ENCODE measurements around the gene ROBO3. TPM values are rescaled to one million over a fixed set of nuclear protein-coding genes. Genes with fewer than 3 reads are reported as not detected.
A peak's percentile ranks its signal among the peaks of the same experiment; 100 is the strongest.

ROBO3 gene
- total RNA-seq, 1 donor from 2014 or later: 12.6 TPM

- Mint-ChIP-seq H3K27me3 (ENCODE audit: insufficient read depth, low read depth) (peaks cover 59% of the 10 kb centered on the region), H3K36me3 (no peaks in the 10 kb centered on the region), H3K27ac (no peak overlapping the region), H3K4me1 (peaks cover 79% of the 10 kb centered on the region), H3K4me3 (peak overlapping the region; percentile 73), H3K9me3 (peaks cover 2% of the 10 kb centered on the region)
- peaks cover 90% of the 10 kb centered on the region for H3K4me1 ChIP-seq
- H3K27me3 ChIP-seq: peaks cover 43% of the 10 kb centered on the region
- no peaks in the 10 kb centered on the region for H3K79me2 ChIP-seq (ENCODE audit: low read depth)
- TF ChIP-seq EZH2 (IDR thresholded peaks at IDR 0.05) (no peak), EZH2phosphoT487 (IDR thresholded peaks at IDR 0.05) (no peak)
- DNase-seq (ENCODE audit: low spot score): peak; percentile 33
- peak overlapping the region; percentile 69 for H3K4me2 ChIP-seq
- H3F3A ChIP-seq (ENCODE audit: low read depth): peaks cover 93% of the 10 kb centered on the region
- no peaks in the 10 kb centered on the region for H4K20me1 ChIP-seq (ENCODE audit: low read depth)
- no peak overlapping the region for H2AFZ ChIP-seq (replicated peaks)
- peak overlapping the region; percentile 28 for H3K27ac ChIP-seq
- H3K4me3 ChIP-seq: peak overlapping the region; percentile 16
- no peak overlapping the region for H3K9ac ChIP-seq
- H3K36me3 ChIP-seq: no peaks in the 10 kb centered on the region
- H3K9me3 ChIP-seq (ENCODE audit: low read depth): no peaks in the 10 kb centered on the region
Measured at GRCh38 chr11:124843616-124843910, 21.7 kb upstream of the ROBO3 start.

GRCh38 chr11:124844664-124845079 lies 20.6 kb upstream of the ROBO3 start:
- H3K27me3 Mint-ChIP-seq (ENCODE audit: insufficient read depth, low read depth): peaks cover 57% of the 10 kb centered on the region

GRCh38 chr11:124846070-124846673 lies 19.1 kb upstream of the ROBO3 start:
- H3K4me3 ChIP-seq: peak overlapping the region; percentile 19
- TF ChIP-seq EZH2phosphoT487 (IDR thresholded peaks at IDR 0.05): no peak
- TF ChIP-seq CTCF (IDR thresholded peaks at IDR 0.05): no peak
- TF ChIP-seq EZH2 (IDR thresholded peaks at IDR 0.05): no peak
- H3K4me2 ChIP-seq: peak overlapping the region; percentile 62
- H3K27ac Mint-ChIP-seq: no peak overlapping the region
- H3K79me2 ChIP-seq (ENCODE audit: low read depth): no peaks in the 10 kb centered on the region
- no peaks in the 10 kb centered on the region for H4K20me1 ChIP-seq (ENCODE audit: low read depth)
- peak overlapping the region; percentile 42 for H3K4me3 Mint-ChIP-seq
- H3K9me3 Mint-ChIP-seq: peaks cover 2% of the 10 kb centered on the region
- no peak overlapping the region for H3K9ac ChIP-seq
- peaks cover 27% of the 10 kb centered on the region for H3K27me3 ChIP-seq
- no peaks in the 10 kb centered on the region for H3K36me3 Mint-ChIP-seq
- H2AFZ ChIP-seq (replicated peaks): no peak overlapping the region
- H3K4me1 ChIP-seq: peaks cover 76% of the 10 kb centered on the region
- no peak overlapping the region for H3K27ac ChIP-seq
- peaks cover 86% of the 10 kb centered on the region for H3F3A ChIP-seq (ENCODE audit: low read depth)
- H3K9me3 ChIP-seq (ENCODE audit: low read depth): no peaks in the 10 kb centered on the region
- H3K36me3 ChIP-seq: no peaks in the 10 kb centered on the region
- DNase-seq (ENCODE audit: low spot score): peak; percentile 82
- H3K4me1 Mint-ChIP-seq: peaks cover 69% of the 10 kb centered on the region
- H3K27me3 Mint-ChIP-seq (ENCODE audit: insufficient read depth, low read depth): peaks cover 52% of the 10 kb centered on the region

More at GRCh38 chr11:124844664-124845079, 20.6 kb upstream of the ROBO3 start:
- H3K27me3 ChIP-seq: peaks cover 31% of the 10 kb centered on the region
- peaks cover 95% of the 10 kb centered on the region for H3F3A ChIP-seq (ENCODE audit: low read depth)
- no peak overlapping the region for H3K4me3 ChIP-seq
- peaks cover 2% of the 10 kb centered on the region for H3K9me3 Mint-ChIP-seq
- H3K4me3 Mint-ChIP-seq: no peak overlapping the region
- no peak overlapping the region for H3K9ac ChIP-seq
- H3K9me3 ChIP-seq (ENCODE audit: low read depth): no peaks in the 10 kb centered on the region
- peak overlapping the region; percentile 62 for H3K4me2 ChIP-seq
- peak; percentile 11 for DNase-seq (ENCODE audit: low spot score)
- no peaks in the 10 kb centered on the region for H4K20me1 ChIP-seq (ENCODE audit: low read depth)
- no peaks in the 10 kb centered on the region for H3K79me2 ChIP-seq (ENCODE audit: low read depth)
- no peak overlapping the region for H3K27ac Mint-ChIP-seq
- H2AFZ ChIP-seq (replicated peaks): no peak overlapping the region
- TF ChIP-seq EZH2 (IDR thresholded peaks at IDR 0.05) (no peak), EZH2phosphoT487 (IDR thresholded peaks at IDR 0.05) (no peak), CTCF (IDR thresholded peaks at IDR 0.05) (no peak)
- H3K36me3 Mint-ChIP-seq: no peaks in the 10 kb centered on the region
- peaks cover 87% of the 10 kb centered on the region for H3K4me1 ChIP-seq
- peaks cover 80% of the 10 kb centered on the region for H3K4me1 Mint-ChIP-seq
- no peaks in the 10 kb centered on the region for H3K36me3 ChIP-seq
- no peak overlapping the region for H3K27ac ChIP-seq

GRCh38 chr11:124859171-124859570 lies 6.1 kb upstream of the ROBO3 start:
- peaks cover 22% of the 10 kb centered on the region for H3K27me3 Mint-ChIP-seq (ENCODE audit: insufficient read depth, low read depth)

More at GRCh38 chr11:124859171-124859570, 6.1 kb upstream of the ROBO3 start:
- H3K27ac ChIP-seq: no peak overlapping the region
- no peak overlapping the region for H2AFZ ChIP-seq (replicated peaks)
- Mint-ChIP-seq H3K4me1 (peaks cover 36% of the 10 kb centered on the region), H3K4me3 (no peak overlapping the region), H3K36me3 (no peaks in the 10 kb centered on the region), H3K27ac (no peak overlapping the region), H3K9me3 (peaks cover 2% of the 10 kb centered on the region)
- no peak for TF ChIP-seq EZH2 (IDR thresholded peaks at IDR 0.05)
- TF ChIP-seq CTCF (IDR thresholded peaks at IDR 0.05): no peak
- TF ChIP-seq EZH2phosphoT487 (IDR thresholded peaks at IDR 0.05): no peak
- H3K79me2 ChIP-seq (ENCODE audit: low read depth): no peaks in the 10 kb centered on the region
- H3K4me3 ChIP-seq: no peak overlapping the region
- no peaks in the 10 kb centered on the region for H3K36me3 ChIP-seq
- peaks cover 35% of the 10 kb centered on the region for H3K4me1 ChIP-seq
- H3K4me2 ChIP-seq: no peak overlapping the region
- no peak overlapping the region for H3K9ac ChIP-seq
- peaks cover 37% of the 10 kb centered on the region for H3F3A ChIP-seq (ENCODE audit: low read depth)
- peaks cover 38% of the 10 kb centered on the region for H3K27me3 ChIP-seq
- H4K20me1 ChIP-seq (ENCODE audit: low read depth): peaks cover 9% of the 10 kb centered on the region
- DNase-seq (ENCODE audit: low spot score): no peak
- no peaks in the 10 kb centered on the region for H3K9me3 ChIP-seq (ENCODE audit: low read depth)
